ENCODE results near the gene SENP5.

DNA sequence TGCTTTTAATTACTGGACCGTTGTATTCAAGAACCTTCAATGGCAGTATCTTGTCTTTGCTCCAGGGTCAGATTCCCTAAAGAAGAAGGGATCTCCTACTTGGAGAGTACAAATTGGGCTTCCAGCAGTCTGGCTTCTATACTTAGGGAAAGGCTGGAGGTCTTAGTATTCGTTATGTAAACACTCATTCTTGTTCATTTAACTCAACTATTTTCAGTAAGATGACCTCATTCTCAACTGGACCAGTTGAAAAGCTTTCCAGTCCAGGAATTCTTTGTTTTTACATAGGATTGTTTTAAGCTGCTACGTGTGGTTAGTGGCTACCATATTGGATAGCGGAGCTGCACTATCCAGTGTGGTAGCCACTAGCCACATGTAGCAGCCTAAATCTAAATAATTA, 4.6 kb downstream of the SENP5 start:
- TF ChIP-seq CTCF (IDR thresholded peaks at IDR 0.05) (no peak), POLR2A (IDR thresholded peaks at IDR 0.05) (no peak)

Data from right lobe of liver (tissue), 4 donors.